ENCODE measurements around the gene EFNA3.
A peak's percentile ranks its signal among the peaks of the same experiment; 100 is the strongest.

The EFNA3 gene

DNA sequence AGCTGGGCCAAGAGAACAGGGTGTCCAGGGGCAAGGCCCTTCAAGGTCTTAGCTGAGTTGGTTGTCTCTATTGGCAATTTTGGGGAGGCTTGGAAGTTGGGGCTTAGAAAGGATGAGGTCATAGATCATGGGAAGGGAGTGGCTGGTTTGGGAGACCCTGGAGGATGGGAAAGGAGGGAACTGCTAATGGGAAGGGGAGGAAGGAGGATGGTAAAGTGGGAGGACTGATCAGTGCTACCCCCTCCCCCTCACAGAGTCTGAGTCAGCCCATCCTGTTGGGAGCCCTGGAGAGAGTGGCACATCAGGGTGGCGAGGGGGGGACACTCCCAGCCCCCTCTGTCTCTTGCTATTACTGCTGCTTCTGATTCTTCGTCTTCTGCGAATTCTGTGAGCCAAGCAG is 10.0 kb upstream of the EFNA3 start:
- DNase-seq = no peak

DNA sequence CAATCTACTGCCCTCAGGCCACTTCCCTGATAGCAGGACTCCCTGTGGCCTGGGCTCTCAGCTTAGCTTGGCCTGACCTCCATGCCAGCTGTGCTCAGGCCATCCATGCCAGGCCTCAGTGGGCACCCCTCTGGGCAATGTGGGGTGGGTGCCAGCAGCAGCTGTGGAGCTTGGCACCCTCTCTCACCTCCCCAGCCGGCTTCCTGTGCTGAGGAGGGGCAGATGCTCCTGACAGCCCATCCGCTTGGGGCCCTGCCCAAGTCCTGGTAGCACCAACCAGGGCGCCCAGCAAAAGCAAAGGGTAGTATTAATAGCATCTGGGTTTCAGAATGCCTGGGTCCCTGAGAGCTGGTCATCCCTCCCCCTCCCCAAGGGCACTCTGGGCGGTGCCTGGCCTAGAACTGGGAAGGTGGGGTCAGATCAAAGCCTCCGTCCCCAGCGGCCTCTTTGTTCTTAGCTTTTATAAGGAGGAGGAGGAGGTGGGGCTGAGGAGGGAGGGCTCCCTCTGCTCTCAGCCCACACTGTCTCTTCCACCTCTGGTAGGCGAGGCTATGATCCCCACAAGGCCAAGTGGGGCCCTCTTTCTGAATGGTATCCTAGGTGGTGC is 9.0 kb upstream of the EFNA3 start:
- no peak for DNase-seq

DNA sequence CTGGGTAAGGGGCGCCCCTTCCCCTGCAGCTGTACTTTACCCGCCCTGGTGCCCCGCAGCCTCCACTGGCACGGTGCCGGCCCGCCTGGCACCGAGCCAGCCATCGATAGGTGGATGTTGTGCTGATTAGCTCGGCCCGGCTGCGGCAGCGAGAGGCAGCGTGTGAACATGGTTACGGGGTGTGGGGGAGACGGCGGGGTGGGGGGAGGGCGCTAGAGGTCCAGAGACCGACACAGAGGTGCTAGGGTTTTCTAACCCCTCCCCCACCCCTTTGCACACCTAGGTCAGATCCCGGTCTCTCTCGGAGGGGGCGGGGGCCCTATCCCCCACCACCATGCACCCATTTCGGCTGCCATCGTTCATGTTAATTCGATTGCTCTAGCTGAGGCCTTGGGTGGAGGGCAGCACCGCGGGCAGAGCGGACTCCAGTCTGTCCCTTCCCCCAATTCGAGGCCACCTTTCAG is 8.4 kb upstream of the EFNA3 start:
- DNase-seq = no peak

DNA sequence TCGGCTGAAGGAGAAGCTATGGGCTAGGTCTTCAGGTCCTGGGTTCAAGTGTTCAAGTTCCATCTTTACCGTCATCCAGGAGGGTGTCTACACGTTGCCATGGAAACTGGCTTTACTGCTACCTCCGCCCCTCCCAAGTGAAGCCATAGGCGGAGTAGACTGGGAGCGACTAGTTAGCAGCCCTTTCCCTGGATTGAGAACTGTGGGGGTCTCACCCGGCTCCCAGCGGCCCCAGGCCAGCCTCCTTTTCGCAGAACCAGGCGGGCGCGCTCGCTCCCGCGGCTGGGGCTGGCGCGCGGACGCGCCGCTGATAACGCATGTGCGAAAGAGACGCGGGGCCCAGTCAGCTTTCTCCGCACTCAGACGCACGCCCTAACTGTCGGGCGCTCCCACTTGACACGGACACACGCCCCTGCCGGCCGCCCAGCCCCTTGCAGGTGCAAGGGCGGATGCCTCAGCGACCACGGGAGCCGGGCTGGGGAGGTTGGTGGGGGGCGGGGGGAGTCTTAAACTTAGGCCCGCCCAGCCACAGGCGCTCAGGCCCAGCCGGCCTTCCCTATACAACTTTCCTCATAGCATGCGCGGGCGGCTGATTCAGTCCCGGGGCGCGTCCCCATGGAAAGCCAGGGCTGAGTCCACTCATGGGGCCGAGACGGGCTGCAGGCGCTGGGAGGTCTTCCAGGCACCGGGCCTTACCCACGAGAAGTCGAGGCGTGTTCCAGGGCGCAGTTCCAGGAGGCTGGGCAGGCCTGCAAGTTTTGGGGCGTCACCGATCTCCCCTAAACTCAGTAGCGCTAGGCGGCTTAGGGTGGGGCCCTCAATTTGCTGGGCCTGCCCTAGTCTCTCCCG is 7.7 kb upstream of the EFNA3 start:
- DNase-seq = peak; percentile 86 to 93 (median 93)

DNA sequence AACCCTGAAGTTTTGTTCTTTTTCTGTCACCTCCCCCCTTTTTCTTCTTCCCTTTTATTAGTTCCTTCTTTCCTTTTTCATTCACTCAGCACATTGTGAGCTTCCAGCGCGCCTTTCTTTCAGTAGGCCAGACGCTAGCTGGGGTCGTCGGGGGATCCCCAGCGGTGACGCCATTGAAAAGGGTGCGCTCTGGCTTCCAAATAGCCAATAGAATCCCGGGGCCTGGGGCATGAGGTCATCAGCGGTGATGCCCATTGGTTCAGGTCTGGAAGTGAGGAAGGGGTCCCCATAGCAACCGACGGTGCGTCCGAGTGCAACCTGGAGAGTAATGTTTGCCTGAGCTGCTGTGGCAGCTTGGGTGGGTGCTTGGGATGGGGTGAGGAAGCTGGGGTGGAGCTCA is 6.9 kb upstream of the EFNA3 start:
- DNase-seq = peak; percentile 59 to 73 (median 69)

DNA sequence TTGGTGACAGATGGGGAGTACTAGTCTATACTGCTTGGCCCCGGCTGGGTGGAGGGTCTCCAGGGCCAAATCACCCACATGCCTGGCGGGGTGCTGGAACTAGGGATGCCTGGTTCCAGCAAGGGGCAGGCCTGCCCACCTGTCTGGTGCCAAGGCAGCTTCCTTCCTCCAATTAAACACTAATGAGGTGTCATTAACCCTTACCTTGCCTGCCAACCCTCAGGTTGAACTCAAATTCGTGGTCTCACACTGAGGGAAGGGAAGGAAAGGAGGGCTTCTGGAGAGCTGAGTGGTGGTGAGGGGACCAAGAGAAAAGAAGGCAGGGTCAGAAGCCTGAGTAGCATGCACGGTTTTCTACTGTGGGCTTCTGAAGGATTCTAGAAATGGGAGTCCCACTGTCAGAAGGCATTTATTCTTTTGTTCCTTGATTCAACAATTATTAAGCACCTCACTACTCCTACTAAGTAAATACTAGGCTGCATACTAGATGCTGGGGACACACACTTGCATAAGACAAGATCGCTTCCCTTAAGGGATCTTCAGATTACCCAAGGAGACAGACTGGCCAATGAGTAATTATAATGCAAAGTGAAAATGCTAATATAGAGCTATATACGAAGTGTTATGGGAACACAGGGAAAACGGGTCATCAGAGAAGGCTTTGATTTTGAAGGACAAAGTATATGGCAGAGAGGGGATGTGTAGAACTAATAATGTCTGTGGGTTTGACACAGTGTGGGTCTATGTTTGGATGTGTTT is 5.9 kb upstream of the EFNA3 start:
- no peak for DNase-seq

DNA sequence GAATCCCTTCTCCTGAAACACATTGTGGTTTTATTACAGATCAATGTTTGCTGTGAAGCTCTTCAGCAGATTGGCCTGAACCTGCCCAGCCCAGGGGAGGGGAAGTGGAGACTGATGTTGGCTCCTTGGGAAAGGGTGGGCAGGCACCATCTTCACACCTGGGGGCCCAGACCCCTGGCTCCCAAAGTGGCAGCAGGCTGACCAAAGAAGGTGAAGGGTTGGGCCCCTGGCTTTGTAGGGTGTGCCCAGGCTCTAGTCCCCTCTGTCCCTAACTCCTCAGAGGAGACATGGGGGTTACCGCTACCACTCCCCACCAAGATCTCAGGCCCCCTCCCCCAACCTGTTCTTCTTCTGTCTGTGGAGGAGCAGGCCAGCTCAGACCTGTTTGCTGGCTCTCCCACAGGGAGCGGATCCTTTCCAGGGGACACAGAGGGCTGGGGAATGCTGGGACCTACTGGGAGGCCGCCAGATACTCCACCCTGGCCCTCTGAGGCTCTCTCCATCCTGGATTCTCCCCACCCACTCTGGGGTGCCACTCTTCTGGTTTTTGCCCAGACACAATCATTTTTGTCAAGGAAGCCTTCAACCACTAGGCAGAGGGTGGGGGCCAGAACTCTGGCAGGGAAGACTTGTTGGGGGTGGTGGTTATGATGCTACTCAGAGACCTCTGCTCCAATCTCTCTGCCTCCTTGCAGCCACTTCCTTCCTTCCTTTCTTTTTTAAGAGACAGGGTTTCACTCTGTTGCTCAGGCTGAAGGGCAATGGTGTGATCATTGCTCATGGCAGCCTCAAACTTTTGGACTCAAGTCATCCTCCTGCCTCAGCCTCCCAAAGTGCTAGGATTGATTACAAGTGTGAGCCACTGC is 5.0 kb upstream of the EFNA3 start:
- peak; percentile 52 to 68 (median 65) for DNase-seq

DNA sequence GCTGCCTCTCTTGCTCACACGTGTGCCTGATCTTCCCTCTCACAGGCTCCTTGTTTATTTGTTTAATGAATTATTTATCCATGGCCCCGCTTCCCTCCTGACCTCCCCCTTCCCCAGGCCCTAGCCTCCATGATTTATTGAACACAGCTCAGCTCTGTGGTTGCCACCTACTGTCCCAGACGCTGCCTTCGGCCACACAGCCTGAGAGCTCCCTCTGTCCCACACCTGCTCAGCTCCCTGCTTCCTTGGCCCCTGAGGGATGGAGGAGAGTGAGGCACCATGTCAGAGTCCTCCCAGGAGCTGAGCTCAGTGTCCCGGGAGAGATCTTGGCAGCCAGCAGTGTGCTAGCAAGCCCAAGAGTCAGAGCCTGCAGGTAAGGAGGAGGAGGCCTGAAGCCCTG is 3.1 kb upstream of the EFNA3 start:
- DNase-seq = no peak

DNA sequence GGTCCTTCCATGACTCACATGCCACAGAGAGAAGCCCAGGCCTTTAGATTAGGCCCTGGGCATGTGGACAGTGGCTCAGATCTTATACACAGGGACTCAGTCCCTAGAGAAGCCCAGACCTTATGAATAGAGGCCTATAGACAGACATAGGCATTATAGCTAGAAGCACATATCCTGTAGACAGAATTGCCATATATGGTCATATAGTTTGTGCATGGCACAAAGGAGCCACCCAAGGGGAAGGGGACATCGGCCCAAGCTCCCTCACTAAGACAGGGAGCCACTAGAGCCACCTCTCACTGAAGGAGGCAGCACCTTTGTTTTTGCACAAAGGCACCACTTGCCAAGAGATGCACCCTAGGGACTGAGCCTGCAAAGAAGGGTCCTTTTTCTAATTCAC is 2.3 kb upstream of the EFNA3 start:
- DNase-seq = no peak

DNA sequence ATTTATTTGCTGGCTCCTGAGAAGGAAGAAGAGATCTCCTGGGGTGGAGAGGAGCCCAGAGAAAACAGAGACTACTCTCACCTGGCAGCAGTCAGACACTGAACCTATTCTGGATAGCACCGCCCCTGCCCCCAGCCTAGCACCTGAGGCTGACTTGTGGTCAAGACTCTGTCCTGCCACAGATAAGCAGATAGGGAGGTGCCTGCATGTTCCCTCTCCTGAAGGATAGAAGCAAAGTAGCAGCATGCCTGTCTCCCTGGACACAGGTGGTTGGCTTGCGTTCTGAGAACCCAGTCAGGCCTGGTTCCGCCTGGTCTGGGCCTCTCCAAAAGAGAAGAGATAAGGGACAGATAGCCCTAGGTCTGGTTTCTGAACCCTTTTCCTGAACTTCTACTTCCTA is 1.3 kb upstream of the EFNA3 start:
- no peak for DNase-seq

DNA sequence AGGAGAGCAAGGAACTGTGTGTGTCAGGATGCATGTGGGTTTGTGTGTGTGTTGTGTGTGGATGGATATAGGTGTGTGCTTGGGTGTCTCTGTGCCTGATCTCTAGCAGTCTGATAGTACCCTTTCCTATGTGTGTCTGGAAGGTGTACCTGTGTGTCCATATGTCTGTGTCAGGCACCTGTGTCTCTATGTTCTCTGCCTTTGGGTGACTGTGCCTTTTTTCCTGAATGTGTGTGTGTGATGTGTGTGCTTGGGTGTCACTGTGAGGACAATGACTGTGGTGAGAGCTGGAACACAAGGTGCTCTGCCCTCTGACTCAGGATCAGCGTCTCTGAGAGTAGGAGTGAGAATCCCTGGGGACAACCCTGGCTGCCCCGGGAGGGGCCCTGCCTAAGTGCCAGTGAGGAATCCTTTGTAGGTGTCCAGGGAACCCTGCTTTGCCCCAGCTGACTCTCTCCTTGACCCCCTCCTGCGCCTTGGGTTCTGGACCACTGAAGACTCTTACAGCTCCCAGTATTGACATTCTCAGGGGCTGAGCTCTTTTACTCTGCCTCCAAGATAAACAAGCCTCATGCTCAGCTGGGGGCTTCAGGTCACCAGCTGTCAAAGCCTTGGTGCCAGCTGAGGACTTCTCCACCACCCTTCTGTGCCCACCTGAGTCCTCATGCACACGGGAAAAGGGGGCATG is 735 bp upstream of the EFNA3 start:
- no peak for DNase-seq

DNA sequence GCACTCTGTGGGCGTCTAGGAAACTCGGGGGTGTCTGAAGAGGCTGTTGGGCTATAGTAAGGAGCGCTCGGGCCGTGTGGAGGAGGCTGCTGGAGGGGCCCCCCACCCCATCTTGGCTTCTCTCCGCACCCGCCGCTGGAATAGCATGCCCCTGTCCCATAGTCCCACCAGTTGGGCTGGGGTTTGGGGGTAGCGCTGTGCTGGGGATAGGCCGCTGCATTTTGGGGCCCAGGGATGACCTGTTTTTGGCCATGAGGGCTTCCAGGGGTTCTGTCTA is 511 bp downstream of the EFNA3 start:
- no peak for DNase-seq

DNA sequence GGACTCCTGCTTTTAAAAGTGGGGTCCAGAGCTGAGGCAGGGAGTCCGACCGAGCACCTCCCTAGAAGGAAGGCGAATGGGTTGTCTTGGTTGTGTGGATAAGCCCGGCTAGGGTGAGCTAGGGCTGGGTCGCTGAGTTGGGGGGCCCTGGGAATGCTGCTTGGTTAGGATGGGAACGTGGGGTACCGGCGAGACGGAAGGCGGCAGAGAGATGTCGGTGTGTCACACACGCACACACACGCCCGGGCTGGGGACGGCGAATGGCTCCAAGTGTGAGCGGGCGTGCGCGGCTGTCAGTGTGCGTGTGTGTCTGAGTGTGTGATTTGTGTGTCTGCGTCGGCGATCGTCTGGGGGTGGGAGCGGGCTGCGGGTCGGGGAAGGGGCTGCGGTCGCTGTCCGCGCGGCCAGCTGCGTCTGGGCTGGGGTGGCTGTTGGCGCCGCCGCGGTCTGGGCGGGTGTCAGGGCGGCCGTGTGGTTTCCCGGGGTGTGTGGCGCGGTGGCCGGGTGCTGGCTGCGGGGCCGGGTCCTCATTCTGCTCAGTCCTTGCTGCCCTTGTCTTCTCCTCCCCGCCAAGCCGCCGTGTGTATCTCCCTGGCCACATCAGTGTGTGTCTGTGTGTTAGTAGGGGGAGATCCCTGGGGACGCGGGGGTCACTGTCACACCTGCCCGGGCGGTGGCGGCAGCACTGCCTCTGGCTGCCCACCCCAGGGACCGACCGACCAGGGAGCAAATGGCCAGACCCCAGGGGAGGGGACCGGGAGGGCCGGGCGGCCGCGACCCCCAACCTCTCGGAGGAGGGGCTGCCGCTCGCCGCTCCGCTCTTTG is 1.1 kb downstream of the EFNA3 start:
- DNase-seq = peak in 1 of 3 donors; percentile 54

DNA sequence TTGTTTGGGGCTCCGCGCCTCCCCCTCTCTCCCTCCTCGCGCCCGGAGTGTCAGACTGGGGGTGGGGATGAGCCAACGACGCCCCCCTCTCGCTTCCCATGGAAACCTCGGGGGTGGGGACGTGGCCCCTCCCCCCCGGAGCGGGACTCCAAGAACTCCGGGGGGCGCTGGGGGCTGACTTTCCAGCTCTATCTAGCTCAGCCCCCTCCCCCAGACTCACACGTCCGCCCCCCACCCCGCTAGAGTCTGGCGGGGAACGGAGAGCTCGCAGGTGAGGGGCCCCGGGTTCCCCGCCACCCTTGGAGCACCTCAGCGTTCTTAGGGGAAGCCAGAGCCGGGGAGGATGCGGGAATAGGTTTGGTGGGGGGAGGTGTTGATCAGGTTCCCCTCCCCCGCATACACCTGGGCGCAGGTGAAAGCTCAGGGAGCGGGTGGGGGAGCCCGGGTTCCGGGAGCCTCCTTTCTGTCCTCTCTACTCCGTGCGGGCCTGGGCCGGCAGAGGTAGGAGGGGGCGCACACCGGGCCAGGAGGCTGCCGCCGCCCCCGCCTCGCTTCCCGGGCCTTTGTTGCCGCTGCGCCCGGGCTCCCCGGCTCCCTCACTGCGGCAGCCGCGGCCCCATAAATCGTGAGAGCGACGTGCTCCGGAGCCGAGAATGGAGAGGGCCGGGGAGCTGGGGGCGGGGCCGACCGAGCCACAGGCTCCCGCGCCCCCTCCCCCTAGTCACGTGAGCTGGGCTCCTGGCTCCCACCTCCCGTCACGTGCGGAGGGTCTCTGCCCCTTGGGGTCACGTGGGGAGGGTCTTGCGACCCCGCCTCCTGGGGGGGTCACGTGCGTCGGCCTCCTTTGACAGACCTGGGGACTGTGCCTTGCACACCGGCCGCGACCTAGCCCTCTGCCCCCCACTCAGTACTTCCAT is 1.9 kb downstream of the EFNA3 start:
- DNase-seq = peak in 1 of 3 donors; percentile 45

DNA sequence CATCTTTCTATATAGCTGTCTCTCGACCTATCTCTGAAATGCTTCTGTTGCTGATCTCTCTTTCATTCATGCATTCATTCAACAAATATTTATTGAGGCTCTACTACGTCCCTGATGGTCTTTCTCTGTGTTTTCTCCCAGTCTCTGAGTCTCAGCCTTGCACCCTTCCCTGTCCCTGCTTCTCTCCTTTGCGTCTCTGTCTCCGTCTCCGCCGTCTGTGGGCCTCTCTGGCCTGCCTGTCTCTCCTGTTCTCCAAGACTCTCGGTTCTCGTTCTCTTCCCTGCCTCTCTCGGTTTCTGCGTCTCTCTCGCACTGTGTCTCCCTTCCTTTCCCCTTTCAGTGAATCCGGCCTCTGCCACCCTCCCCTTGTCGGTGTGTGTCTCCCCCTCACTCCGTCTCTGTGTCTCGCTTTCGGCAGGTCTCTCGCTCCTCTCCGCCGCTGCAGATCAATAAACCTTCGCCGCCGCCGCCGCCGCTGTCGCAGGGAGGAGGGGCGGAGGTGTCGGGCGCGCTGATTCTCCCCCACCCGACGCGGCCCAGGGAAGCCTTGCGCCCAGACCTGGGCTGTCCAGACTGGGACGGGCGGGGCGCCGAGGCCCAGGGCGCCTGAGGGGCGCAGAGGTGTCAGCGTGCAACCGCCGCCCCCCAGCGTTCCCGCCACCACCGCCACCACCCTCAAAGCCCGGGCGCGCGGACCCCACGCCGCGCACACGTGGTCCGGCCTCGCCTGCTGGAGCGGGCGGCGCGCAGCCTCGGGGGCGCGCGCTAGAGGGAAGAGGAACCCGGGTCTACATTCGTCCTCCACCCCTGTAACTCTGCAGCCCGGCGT is 3.0 kb downstream of the EFNA3 start:
- peak in 1 of 3 donors; percentile 68 for DNase-seq

DNA sequence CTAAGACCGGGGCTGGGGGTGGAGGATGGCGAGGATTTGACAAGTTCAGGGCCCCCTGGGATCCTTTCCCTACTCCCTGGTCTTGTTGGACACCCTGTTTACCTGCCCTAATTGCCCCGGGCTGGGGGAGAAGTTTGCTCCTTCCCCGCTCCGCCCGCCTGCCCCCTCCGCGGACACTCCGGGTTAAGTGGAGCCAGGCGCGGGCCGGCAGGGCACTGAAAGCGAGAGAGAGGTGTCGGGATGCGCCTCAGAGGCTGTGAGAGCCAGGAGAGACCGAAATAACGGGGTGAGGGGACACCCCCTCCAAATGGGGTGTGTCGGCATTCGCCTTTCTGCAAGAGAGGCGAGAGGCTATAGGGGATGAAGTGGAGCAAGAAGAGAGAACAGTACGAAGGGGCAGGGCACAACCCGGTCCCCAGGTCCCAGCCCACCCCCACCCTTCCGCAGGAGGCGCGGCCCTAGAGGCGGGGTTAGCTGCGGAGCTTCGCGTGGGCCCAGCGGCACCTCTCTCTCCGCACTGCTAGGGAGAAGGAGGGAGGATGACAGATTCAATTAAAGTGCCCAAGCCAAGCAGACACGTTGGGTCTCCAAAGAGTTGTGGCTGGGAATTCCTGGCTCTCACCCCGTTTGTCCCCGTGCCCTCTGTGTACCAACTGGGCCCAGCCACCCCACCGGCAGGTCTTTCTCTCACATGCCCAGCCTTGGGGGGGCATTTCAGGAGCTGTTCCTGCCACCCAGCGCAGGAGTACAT is 3.8 kb downstream of the EFNA3 start:
- no peak for DNase-seq

DNA sequence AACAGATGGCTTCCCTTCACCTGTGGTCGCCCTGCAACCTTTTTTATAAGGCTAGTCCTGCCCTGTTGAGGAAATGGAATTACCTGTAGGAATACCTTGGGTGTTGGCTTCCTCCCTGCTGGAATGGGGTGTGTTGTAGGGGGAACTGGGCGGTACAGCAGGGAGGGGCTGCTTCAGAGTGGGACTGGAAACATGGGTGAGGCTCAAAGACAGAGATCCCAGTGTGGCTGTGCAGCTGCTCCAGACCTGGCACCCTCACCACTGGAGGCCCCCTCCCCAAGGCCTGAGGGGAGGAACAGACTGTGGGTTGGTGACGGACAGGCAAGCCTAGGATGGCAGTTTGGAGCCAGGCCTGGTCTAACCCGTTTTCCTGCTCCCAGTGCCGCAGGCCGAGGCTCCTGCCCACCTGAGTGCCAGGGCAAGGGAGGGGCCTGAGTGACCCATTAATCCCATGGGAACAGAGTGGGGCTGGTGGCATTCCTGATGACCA is 4.5 kb downstream of the EFNA3 start:
- no peak for DNase-seq

All from suppressor macrophage treated with lipopolysaccharide for 1 hour (primary cell).